ENCODE data around the gene COL10A1.

DNA sequence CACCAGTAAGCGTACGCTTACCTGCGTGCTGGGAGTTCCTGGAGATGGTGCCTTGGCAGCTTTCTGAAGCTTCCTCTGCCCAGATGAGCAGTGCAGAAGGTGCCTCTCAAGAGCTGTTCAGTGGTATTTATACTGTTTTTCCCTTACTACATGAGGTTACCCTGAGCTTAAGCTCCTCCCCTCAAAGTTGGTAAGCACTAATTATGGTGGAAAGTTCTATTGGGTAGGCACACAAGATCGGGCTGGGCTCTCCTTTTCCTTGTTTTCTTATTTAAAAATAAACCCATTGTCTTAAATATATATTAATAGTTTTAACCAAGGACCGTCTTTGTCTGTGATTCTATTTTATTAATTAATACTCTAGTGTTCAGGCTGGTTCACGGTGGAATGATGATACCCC, at the start of gene COL10A1:
- TF ChIP-seq ZNF514 (tag by site-specific recombination; IDR thresholded peaks at IDR 0.05): no peak
- TF ChIP-seq, protein P1, sequence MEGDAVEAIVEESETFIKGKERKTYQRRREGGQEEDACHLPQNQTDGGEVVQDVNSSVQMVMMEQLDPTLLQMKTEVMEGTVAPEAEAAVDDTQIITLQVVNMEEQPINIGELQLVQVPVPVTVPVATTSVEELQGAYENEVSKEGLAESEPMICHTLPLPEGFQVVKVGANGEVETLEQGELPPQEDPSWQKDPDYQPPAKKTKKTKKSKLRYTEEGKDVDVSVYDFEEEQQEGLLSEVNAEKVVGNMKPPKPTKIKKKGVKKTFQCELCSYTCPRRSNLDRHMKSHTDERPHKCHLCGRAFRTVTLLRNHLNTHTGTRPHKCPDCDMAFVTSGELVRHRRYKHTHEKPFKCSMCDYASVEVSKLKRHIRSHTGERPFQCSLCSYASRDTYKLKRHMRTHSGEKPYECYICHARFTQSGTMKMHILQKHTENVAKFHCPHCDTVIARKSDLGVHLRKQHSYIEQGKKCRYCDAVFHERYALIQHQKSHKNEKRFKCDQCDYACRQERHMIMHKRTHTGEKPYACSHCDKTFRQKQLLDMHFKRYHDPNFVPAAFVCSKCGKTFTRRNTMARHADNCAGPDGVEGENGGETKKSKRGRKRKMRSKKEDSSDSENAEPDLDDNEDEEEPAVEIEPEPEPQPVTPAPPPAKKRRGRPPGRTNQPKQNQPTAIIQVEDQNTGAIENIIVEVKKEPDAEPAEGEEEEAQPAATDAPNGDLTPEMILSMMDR (tag by site-specific recombination; IDR thresholded peaks at IDR 0.05): no peak

Data from HEK293 (cell line).